ENCODE measurements around the gene PHGDH.

Gene PHGDH

DNA sequence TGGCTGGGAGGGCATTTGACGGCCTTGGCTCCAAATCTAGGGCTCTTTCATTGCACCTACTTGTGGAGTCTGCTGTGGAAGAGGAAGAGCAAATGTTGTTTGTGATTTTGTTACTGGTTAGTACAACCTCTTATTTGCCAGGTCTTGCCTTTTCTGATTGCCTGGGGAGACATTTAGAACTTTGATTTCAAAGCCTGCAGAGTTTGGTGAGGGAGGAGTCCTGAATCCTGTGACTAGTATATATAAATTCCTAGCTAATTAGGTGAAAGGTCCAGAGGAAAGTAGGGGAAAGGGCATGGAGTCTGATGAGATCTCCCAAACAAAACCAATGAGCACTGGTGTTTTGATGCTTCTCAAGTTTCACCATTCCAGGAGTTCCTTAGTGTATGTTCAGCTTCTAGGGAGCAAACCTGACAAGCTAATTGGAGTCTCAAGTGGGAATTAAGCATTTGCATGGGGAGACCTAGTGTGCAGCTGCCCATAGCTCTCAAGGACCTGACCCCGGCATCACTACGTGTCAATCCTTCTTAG, 62.0 kb downstream of the PHGDH start:
- Histone ChIP-seq H3K79me1 (replicated peaks; ENCODE audit: low read length, poor library complexity, severe bottlenecking) (no peaks in the 10 kb centered on the region), H3K9ac (ENCODE audit: low read length) (no peak overlapping the region), H3K4me3 (ENCODE audit: insufficient read depth in 1 of 2, low read depth in 1 of 2, low read length in 2 of 2) (no peak overlapping the region), H2AFZ (ENCODE audit: low read depth, low read length) (no peak overlapping the region), H4K8ac (ENCODE audit: low read length) (no peak overlapping the region), H4K91ac (ENCODE audit: low read length) (no peak overlapping the region), H2BK5ac (ENCODE audit: low read depth, low read length, poor library complexity, severe bottlenecking) (no peak overlapping the region), H3K27me3 (ENCODE audit: control insufficient read depth in 1 of 2, insufficient read depth in 1 of 2, low read length in 2 of 2) (peaks cover 0 to 18% of the 10 kb centered on the region in 2 experiments), H3K27ac (ENCODE audit: low read length, poor library complexity, severe bottlenecking) (no peak overlapping the region), H3K23ac (ENCODE audit: low read length in 2 of 2) (no peak overlapping the region), H2BK12ac (ENCODE audit: low read length in 2 of 2) (no peak overlapping the region), H3K36me3 (ENCODE audit: control insufficient read depth in 1 of 2, insufficient read depth in 2 of 2, low read depth in 1 of 2, low read length in 2 of 2) (no peaks in the 10 kb centered on the region), H3K4me1 (ENCODE audit: control insufficient read depth, insufficient read depth, low read depth, low read length) (peaks cover 8% of the 10 kb centered on the region), H2AK5ac (ENCODE audit: low read length, severe bottlenecking) (no peak overlapping the region), H3K9me3 (ENCODE audit: control insufficient read depth, low read length) (no peaks in the 10 kb centered on the region), H3K4me2 (ENCODE audit: low read length, poor library complexity, severe bottlenecking) (peak overlapping the region; percentile 10), H3K4ac (ENCODE audit: low read depth in 1 of 2, low read length in 2 of 2) (no peak overlapping the region), H2BK120ac (ENCODE audit: low read depth, low read length) (no peak overlapping the region), H2BK15ac (ENCODE audit: low read depth, poor library complexity, severe bottlenecking) (no peak overlapping the region), H3K14ac (ENCODE audit: low read length in 2 of 2) (peak overlapping the region in 1 of 2 experiments; percentile 65), H3K18ac (ENCODE audit: low read depth in 1 of 2, low read length in 2 of 2) (peak overlapping the region in 1 of 2 experiments; percentile 65)
- WGBS = 33% methylated on average over 3 of the region's 3 CpGs
- peak; percentile 27 for DNase-seq

- Histone ChIP-seq H3K23ac (ENCODE audit: low read length in 2 of 2) (no peak overlapping the region), H3K9me3 (ENCODE audit: control insufficient read depth, low read length) (no peaks in the 10 kb centered on the region), H3K4me3 (ENCODE audit: insufficient read depth in 1 of 2, low read depth in 1 of 2, low read length in 2 of 2) (no peak overlapping the region), H2BK5ac (ENCODE audit: low read depth, low read length, poor library complexity, severe bottlenecking) (no peak overlapping the region), H3K9ac (ENCODE audit: low read length) (no peak overlapping the region), H2BK15ac (ENCODE audit: low read depth, poor library complexity, severe bottlenecking) (no peak overlapping the region), H2AFZ (ENCODE audit: low read depth, low read length) (no peak overlapping the region), H2AK5ac (ENCODE audit: low read length, severe bottlenecking) (no peak overlapping the region), H3K4me1 (ENCODE audit: control insufficient read depth, insufficient read depth, low read depth, low read length) (peaks cover 9% of the 10 kb centered on the region), H3K14ac (ENCODE audit: low read length in 2 of 2) (no peak overlapping the region), H3K4ac (ENCODE audit: low read depth in 1 of 2, low read length in 2 of 2) (no peak overlapping the region), H3K27ac (ENCODE audit: low read length, poor library complexity, severe bottlenecking) (no peak overlapping the region), H4K8ac (ENCODE audit: low read length) (no peak overlapping the region), H2BK120ac (ENCODE audit: low read depth, low read length) (no peak overlapping the region), H2BK12ac (ENCODE audit: low read length in 2 of 2) (no peak overlapping the region), H3K4me2 (ENCODE audit: low read length, poor library complexity, severe bottlenecking) (no peak overlapping the region), H3K18ac (ENCODE audit: low read depth in 1 of 2, low read length in 2 of 2) (no peak overlapping the region), H4K91ac (ENCODE audit: low read length) (no peak overlapping the region), H3K79me1 (replicated peaks; ENCODE audit: low read length, poor library complexity, severe bottlenecking) (no peaks in the 10 kb centered on the region), H3K36me3 (ENCODE audit: control insufficient read depth in 1 of 2, insufficient read depth in 2 of 2, low read depth in 1 of 2, low read length in 2 of 2) (no peaks in the 10 kb centered on the region), H3K27me3 (ENCODE audit: control insufficient read depth in 1 of 2, insufficient read depth in 1 of 2, low read length in 2 of 2) (peaks cover 0 to 10% of the 10 kb centered on the region in 2 experiments)
- DNase-seq = no peak
- WGBS = 71% methylated on average over 5 of the region's 7 CpGs
Observed at GRCh38 chr1:119774746-119775490, 63.2 kb downstream of the PHGDH start.

DNA sequence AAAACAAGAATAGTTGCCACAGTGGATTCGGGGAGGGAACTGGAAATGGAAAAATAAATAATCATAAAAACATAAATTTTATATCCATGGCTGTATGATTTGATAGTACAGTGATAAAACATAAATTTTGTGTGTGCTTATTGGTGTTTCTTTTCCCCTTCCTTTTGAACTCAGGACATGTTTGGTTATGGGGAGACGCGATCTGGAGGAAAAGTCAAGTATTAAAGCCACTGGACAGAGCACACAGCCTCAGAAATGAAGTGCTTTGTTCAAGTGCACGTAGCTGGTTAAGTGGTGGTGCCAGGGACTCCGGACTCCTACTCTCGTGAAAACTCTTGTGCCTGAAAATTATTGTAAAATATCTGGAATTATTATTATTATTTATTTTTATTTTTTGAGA, 66.6 kb downstream of the PHGDH start:
- Histone ChIP-seq H3K9ac (ENCODE audit: low read length) (no peak overlapping the region), H4K8ac (ENCODE audit: low read length) (no peak overlapping the region)
- no peak for DNase-seq

DNA sequence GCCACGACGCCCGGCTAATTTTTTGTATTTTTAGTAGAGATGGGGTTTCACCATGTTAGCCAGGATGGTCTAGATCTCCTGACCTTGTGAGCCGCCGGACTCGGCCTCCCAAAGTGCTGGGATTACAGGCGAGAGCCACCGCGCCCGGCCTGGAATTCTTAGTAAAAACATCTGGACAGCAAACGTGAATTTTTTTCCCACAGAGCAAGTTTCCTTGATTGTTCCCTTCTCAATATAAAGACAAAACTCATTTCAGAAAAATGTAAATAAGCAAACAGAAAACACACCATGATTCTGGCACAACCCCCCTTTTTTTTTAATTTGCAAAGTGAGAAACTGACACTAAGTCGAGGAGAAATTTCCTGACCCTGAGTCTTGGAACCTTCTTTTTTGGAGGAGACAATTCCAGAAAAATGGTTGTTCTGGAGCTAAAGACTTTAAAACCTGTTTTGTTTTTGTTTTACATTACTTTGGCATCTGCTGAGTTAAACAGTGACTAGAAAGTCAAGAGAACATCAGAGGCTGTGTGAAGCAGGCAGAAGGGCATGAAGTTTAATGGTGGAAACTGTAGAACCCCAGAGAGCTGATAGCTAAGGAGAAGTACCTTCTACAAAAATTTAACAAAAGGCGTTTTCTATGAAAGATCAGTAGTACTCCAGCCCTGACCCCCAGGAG, 67.3 kb downstream of the PHGDH start:
- H3K4me3 ChIP-seq (ENCODE audit: insufficient read depth in 1 of 2, low read depth in 1 of 2, low read length in 2 of 2) = no peak overlapping the region
- H2BK12ac ChIP-seq (ENCODE audit: low read length in 2 of 2) = no peak overlapping the region
- no peak overlapping the region for H4K91ac ChIP-seq (ENCODE audit: low read length)
- no peak overlapping the region for H3K18ac ChIP-seq (ENCODE audit: low read depth in 1 of 2, low read length in 2 of 2)
- WGBS = 85% methylated on average over 12 of the region's 13 CpGs
- no peak overlapping the region for H2BK120ac ChIP-seq (ENCODE audit: low read depth, low read length)
- no peak overlapping the region for H4K8ac ChIP-seq (ENCODE audit: low read length)
- peaks cover 8% of the 10 kb centered on the region for H3K4me1 ChIP-seq (ENCODE audit: control insufficient read depth, insufficient read depth, low read depth, low read length)
- H3K4me2 ChIP-seq (ENCODE audit: low read length, poor library complexity, severe bottlenecking) = no peak overlapping the region
- no peaks in the 10 kb centered on the region for H3K36me3 ChIP-seq (ENCODE audit: control insufficient read depth in 1 of 2, insufficient read depth in 2 of 2, low read depth in 1 of 2, low read length in 2 of 2)
- no peak overlapping the region for H2AFZ ChIP-seq (ENCODE audit: low read depth, low read length)
- H3K27me3 ChIP-seq (ENCODE audit: control insufficient read depth in 1 of 2, insufficient read depth in 1 of 2, low read length in 2 of 2) = no peaks in the 10 kb centered on the region
- no peak overlapping the region for H2BK15ac ChIP-seq (ENCODE audit: low read depth, poor library complexity, severe bottlenecking)
- DNase-seq = no peak
- no peak overlapping the region for H3K4ac ChIP-seq (ENCODE audit: low read depth in 1 of 2, low read length in 2 of 2)
- H3K9ac ChIP-seq (ENCODE audit: low read length) = peak overlapping the region; percentile 75
- H3K23ac ChIP-seq (ENCODE audit: low read length in 2 of 2) = no peak overlapping the region
- H2AK5ac ChIP-seq (ENCODE audit: low read length, severe bottlenecking) = no peak overlapping the region
- H3K27ac ChIP-seq (ENCODE audit: low read length, poor library complexity, severe bottlenecking) = peak overlapping the region; percentile 42
- H3K14ac ChIP-seq (ENCODE audit: low read length in 2 of 2) = no peak overlapping the region
- H3K9me3 ChIP-seq (ENCODE audit: control insufficient read depth, low read length) = no peaks in the 10 kb centered on the region
- H2BK5ac ChIP-seq (ENCODE audit: low read depth, low read length, poor library complexity, severe bottlenecking) = no peak overlapping the region
- no peaks in the 10 kb centered on the region for H3K79me1 ChIP-seq (replicated peaks; ENCODE audit: low read length, poor library complexity, severe bottlenecking)

More for the DNA sequence above, 66.6 kb downstream of the PHGDH start:
- H3K18ac ChIP-seq (ENCODE audit: low read depth in 1 of 2, low read length in 2 of 2) = no peak overlapping the region
- H3K4ac ChIP-seq (ENCODE audit: low read depth in 1 of 2, low read length in 2 of 2) = no peak overlapping the region
- no peak overlapping the region for H3K23ac ChIP-seq (ENCODE audit: low read length in 2 of 2)
- H3K79me1 ChIP-seq (replicated peaks; ENCODE audit: low read length, poor library complexity, severe bottlenecking) = no peaks in the 10 kb centered on the region
- H2BK120ac ChIP-seq (ENCODE audit: low read depth, low read length) = no peak overlapping the region
- peaks cover 9% of the 10 kb centered on the region for H3K4me1 ChIP-seq (ENCODE audit: control insufficient read depth, insufficient read depth, low read depth, low read length)
- WGBS = 100% methylated on average over 2 of the region's 6 CpGs
- no peak overlapping the region for H2AK5ac ChIP-seq (ENCODE audit: low read length, severe bottlenecking)
- H3K36me3 ChIP-seq (ENCODE audit: control insufficient read depth in 1 of 2, insufficient read depth in 2 of 2, low read depth in 1 of 2, low read length in 2 of 2) = no peaks in the 10 kb centered on the region
- H3K4me3 ChIP-seq (ENCODE audit: insufficient read depth in 1 of 2, low read depth in 1 of 2, low read length in 2 of 2) = no peak overlapping the region
- no peak overlapping the region for H2AFZ ChIP-seq (ENCODE audit: low read depth, low read length)
- no peak overlapping the region for H2BK15ac ChIP-seq (ENCODE audit: low read depth, poor library complexity, severe bottlenecking)
- no peak overlapping the region for H2BK5ac ChIP-seq (ENCODE audit: low read depth, low read length, poor library complexity, severe bottlenecking)
- no peak overlapping the region for H3K27ac ChIP-seq (ENCODE audit: low read length, poor library complexity, severe bottlenecking)
- no peaks in the 10 kb centered on the region for H3K27me3 ChIP-seq (ENCODE audit: control insufficient read depth in 1 of 2, insufficient read depth in 1 of 2, low read length in 2 of 2)
- no peaks in the 10 kb centered on the region for H3K9me3 ChIP-seq (ENCODE audit: control insufficient read depth, low read length)
- no peak overlapping the region for H2BK12ac ChIP-seq (ENCODE audit: low read length in 2 of 2)
- H4K91ac ChIP-seq (ENCODE audit: low read length) = no peak overlapping the region
- H3K14ac ChIP-seq (ENCODE audit: low read length in 2 of 2) = no peak overlapping the region
- no peak overlapping the region for H3K4me2 ChIP-seq (ENCODE audit: low read length, poor library complexity, severe bottlenecking)
